ENCODE measurements around the gene RNF103.

DNA sequence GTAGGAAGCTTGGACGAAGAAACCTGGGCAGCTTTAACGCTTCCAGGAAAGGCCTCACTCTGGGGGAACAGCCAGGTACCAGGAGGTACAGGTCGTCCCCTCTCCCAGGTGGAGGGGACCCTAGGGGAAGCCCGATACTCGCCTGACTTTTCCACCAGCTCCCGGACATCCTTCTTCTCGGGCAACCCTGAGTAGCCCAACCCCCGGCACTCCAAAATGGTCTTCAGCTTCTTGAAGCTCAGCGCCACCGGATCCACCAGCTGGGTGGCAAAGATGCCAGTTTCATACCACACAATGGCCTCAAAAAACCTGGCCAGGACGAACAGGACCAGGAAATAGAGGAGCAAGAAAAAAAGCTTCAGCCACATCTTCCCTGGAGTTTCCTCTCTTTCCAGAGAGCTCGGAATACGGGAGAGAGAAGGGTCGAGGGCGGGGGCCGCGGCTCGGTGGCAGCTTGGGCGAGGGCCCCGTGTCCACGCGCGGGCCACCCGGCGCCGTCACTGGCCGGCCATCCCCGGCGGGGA is 1.1 kb downstream of the RNF103 start:
- no peak for TF ChIP-seq POLR2A (IDR thresholded peaks at IDR 0.05; ENCODE audit: borderline replicate concordance, extremely low read depth, insufficient read depth, insufficient read length)
- no peak for TF ChIP-seq POLR2AphosphoS5 (IDR thresholded peaks at IDR 0.05; ENCODE audit: low read depth, low read length)
- TF ChIP-seq, protein P1, sequence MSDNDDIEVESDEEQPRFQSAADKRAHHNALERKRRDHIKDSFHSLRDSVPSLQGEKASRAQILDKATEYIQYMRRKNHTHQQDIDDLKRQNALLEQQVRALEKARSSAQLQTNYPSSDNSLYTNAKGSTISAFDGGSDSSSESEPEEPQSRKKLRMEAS (IDR thresholded peaks at IDR 0.05) = no peak
- TF ChIP-seq RAD21 (IDR thresholded peaks at IDR 0.05; ENCODE audit: low read depth) = no peak
- TF ChIP-seq, protein P2, sequence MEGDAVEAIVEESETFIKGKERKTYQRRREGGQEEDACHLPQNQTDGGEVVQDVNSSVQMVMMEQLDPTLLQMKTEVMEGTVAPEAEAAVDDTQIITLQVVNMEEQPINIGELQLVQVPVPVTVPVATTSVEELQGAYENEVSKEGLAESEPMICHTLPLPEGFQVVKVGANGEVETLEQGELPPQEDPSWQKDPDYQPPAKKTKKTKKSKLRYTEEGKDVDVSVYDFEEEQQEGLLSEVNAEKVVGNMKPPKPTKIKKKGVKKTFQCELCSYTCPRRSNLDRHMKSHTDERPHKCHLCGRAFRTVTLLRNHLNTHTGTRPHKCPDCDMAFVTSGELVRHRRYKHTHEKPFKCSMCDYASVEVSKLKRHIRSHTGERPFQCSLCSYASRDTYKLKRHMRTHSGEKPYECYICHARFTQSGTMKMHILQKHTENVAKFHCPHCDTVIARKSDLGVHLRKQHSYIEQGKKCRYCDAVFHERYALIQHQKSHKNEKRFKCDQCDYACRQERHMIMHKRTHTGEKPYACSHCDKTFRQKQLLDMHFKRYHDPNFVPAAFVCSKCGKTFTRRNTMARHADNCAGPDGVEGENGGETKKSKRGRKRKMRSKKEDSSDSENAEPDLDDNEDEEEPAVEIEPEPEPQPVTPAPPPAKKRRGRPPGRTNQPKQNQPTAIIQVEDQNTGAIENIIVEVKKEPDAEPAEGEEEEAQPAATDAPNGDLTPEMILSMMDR (IDR thresholded peaks at IDR 0.05 in 2 of 3, conservative IDR thresholded peaks at IDR 0.05 in 1 of 3; ENCODE audit: borderline replicate concordance in 1 of 3, insufficient read depth in 1 of 3, low read depth in 2 of 3, low read length in 2 of 3) = no peak
